ENCODE results near the gene PFKFB4.

GRCh38 chr3:48503401-48504050, 53.1 kb downstream of the PFKFB4 start:
- TF ChIP-seq CTCF (IDR thresholded peaks at IDR 0.05; ENCODE audit: insufficient read depth, low read length, poor library complexity, severe bottlenecking) = no peak
- TF ChIP-seq EZH2phosphoT487 (conservative IDR thresholded peaks at IDR 0.05; ENCODE audit: low read length) = no peak

Measured in SU-DHL-6 (cell line).